HG03342 (cell line): Measurements from ENCODE around the gene SMOC1.

Experiments
- ATAC-seq: cut with Tn5 transposase; IDR thresholded peaks from one replicate; pipeline ENCODE4 v1.9.1; 2021; ENCODE audit warnings: mild to moderate bottlenecking, moderate library complexity; ENCODE audit not compliant: unreplicated experiment

SMOC1 gene

DNA sequence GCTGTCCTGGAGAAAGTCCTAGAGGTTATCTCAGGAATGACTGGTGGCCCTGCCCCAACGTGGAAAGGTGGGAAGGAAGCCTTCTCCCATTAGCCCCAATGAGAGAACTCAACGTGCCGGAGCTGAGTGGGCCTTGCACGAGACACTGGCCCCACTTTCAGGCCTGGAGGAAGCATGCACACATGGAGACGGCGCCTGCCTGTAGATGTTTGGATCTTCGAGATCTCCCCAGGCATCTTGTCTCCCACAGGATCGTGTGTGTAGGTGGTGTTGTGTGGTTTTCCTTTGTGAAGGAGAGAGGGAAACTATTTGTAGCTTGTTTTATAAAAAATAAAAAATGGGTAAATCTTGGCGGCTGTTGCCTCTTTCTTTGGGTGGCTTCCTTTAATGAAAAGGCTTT lies 152.8 kb downstream of the SMOC1 start:
- no peak for ATAC-seq

DNA sequence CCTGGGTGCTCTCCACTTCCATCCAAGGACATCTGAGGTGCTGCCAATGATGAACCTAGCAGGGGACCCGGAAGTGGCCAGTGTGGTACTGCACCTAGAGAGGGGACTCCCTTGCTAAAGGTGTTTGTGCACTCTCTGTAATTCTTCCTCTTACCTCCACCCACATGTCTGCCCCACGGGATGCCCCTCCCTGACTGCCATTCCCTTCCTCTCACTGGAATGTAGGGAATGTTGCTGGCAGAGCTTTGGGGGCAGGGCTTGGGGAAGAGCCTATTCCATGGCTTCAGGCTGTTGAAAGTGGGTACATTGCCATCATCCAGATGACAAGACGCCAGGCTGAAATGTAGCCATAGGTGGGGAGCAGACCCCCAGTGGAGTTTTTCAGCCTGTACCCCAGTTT lies 153.2 kb downstream of the SMOC1 start:
- no peak for ATAC-seq

DNA sequence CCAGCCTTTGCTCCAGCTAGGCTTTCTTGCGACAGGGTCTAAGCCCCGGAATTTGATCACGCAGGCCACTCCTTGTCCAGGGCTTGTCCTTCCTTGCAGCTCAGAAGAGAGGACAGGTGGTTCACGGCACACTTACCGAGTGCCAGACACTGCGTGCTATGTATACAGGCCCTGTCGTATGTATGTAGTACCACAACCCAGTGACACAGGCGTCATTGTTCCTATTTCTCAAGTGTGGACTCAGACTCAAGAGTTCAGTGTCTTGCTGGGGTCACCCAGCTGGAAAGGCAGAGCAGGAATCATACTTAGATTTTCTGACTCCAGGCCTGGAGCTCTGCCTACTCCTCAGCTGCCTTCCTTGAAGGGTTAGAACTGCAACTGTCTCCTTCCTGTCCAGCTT lies 153.9 kb downstream of the SMOC1 start:
- ATAC-seq: no peak

DNA sequence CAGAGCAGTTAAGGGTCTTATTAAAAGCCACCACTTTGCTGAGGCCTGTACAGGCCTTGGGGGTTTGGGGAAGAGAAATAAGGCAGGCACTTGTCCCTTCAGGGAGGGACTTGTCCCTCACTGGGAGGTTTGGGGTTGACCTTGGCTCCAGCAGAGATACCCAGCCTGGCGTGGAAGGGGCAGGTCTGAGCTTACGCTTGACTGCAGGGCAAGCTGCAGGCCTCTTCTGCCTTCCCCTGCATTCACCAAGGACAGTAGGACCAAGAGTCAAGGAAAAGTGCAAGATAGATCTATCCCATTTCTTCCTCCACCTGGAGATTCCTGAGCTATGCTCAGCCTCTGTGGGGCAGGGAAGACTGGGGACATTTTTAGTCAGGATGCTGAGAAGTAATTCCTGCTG lies 154.3 kb downstream of the SMOC1 start:
- ATAC-seq: no peak

DNA sequence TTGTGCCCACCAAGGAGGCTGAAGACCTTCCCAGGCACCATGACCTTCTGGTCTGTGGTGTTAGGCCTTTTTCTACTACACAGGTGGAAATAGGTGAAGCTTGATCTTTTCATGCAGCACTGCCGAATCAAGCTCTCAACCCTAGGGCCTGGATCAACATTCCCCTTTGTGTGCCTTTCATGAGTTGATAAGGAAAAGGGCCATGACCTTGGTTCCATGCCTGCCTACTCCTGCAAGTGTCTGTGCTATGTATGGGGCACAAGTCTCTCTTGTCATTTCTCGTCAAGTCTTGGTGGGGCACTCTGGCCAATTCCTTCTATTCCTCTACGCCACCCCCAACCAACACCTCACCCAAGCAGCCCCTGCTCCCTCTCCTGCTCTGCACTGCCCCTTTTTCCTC lies 155.0 kb downstream of the SMOC1 start:
- no peak for ATAC-seq

DNA sequence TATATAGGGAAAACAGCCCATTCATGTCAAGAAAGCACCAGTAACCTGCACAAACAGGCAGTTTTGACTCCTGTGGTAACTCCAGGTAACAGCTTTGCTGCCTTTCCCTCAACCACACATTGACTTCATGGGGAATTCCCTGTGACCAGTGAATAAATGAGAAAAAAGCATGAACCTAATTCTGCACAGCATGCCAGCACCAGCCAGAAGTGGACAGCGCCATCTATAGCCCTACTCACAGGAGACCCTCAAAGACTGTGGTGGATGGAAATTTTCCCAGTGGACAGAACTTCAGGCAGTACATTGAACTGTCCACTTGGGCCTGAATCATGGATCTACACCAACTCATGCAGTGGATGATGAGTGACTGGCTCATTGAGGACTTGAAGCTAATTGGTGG lies 157.4 kb downstream of the SMOC1 start:
- ATAC-seq: no peak

DNA sequence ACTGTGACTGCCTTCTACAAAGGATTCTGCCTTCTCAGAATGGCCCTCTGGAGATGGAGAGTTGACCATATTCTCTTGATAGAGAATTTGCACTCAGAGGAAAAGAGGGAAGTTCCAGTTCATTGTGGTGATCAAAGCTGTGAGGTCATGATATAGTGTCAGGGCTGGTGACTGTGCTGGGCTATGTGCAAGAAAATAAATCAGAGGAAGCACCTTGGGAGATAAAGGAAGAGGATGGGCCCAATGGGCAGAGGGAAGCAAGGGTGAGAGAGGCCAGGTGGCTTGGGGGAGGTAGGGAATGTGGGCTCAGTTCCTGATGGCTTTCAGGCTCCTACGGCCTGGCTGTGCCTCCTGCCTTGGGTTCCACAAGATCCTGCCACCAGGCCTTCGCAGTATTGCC lies 163.8 kb downstream of the SMOC1 start:
- no peak for ATAC-seq

DNA sequence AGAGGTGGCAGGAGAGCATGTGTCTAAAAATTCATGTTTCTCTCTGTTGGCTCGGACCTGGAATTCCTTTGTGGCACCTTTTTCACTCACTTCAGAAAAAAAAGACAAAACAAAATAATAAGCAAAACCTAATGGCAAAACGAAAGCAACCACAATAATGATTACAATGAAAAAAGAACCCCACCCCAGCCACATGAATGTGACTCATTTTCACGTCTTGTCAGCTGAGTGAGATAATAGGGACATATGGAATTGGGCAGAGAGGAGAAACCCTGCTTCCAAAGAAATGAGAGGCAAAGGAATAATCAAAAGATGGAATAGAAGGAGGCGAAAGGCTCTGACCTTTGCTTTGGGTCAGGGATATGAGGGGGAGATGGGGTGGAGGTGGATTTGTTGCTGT lies 166.1 kb downstream of the SMOC1 start:
- no peak for ATAC-seq

DNA sequence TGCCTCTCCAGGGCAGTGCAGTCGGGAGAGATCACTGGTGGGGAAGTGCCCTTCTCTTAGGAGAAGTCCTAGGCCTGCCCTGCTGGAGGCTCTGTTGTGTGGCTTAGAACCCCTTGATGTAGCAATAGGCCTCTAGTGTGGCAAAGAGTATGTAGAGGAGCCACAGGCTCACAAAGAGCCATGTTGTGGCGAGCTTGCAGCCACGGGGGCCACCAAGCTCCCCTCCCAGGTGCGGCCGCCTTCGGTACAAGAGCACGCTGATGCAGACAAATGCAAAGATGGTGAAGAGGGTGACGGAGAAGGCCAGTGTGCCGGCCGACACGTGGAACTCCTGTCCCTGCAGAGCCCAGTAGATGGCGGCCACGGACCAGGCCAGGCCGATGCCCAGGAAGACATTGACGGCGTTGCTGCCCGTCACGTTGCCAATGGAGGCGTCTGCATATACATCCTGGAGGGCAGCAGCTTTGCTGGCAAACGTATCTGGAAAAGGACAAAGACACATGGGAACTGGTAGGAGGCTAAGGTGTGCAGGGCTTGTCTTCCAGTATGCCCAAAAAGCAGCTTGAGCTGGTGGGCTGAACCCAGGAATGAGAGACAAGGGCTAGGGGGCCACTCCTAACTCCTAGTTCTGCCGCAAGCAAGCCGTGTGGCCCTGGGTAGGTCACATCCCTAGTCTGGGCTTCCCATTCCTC lies 166.8 kb downstream of the SMOC1 start:
- no peak for ATAC-seq

DNA sequence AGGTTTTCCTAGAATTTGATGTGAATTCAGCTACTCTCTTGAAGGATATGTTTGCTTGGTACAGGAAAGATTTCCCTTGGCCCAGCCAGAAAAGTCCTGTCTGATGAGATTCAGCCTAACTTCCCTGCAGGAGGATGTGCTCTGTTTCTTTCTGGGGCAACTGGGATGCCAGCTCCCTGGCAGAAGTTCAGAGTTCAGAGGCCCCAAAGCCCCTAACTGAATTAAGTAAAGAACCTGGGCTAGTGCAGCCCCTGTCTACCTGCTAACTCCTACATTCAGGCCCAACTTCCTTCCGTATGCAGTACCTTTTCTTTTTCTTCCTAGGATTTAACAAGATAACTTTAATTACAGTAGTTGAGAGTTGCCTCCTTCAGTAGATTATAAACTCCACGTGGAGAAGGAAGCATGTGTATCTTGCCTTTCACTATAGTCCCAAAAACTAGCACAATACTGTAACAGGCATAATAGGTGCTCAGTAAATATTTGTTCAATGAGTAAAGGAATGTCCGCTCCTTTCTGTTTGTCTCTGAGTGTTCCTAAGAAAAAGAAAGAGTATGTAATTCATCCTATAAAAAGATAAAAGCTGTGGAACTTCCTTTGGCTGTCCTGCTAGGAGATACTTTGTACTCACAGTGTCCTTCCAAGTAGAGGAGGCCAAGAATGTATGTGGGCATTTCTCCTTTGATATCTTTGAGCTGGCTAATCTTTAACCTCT lies 168.5 kb downstream of the SMOC1 start:
- ATAC-seq: no peak

DNA sequence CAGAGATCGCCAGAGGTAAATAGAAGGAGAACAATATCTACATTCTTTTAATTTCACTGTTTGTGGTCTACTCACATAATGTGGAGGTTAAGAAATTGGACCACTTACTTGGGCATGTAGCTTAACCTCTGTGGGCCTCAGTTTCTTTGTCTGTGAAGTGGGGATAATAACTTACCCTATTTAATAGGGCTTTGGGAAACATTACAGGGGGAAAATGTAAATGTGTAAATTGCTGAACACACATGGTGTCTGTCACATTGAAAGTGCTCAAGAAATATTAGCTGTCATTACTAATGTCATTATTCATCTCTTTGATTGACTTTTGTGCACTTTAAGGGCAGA lies 169.1 kb downstream of the SMOC1 start:
- ATAC-seq: no peak

DNA sequence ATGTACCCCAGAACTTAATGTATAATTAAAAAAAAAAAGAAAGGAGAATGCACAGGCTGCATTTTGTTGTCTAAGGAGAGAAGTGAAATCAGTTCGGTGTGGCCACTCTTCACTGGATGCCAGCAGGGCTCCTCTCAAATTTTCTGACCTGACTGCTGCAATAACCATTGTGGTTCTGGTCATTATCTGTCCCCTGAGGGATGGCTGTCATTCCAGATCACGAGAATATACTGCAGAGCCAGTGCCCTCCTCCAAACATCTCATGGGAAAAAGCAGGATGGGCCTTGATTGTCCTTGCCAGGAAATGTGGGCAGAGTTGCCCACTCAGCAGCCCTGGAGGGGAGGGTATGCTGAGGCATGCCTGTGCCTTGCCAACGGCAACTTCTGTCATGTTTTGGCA lies 170.4 kb downstream of the SMOC1 start:
- ATAC-seq: no peak

DNA sequence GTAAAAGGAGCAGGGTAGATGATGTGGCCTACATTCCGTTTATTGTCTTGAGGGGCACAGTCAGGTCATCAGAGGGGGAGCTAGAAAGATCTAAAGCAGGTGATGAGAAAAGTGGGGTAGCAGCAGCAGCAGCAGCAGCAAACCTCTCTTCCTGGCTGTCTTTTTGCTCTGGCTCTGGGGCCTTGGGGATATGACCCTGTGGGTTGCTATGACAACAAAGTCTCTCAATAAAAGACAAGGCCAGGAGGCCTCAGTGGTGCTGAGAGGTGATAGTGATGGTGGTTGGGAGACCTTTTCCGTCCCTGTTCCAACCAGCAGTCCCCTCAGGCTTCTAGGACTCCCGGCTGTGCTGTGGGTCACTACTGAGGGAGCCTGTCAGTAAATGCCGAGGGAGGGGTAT lies 170.9 kb downstream of the SMOC1 start:
- no peak for ATAC-seq

DNA sequence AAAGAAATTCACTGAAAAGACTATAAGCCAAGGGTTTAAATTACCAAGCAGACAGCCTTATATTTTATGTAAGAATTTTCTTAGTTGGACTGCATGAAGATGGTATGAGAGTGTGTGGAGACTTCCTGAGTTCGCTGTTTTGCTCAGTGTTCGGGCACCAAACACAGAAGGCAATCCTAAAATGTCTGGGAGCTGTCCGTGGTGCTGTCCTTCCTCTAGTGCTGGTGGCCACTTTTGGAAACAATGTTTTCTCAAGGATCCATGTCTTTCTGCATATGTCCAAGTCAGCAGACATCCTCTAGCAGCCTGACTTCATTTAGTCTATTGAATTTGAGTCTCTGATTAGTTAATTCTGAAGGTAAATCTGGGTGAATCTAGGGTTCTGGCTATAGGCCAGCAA lies 173.8 kb downstream of the SMOC1 start:
- no peak for ATAC-seq

DNA sequence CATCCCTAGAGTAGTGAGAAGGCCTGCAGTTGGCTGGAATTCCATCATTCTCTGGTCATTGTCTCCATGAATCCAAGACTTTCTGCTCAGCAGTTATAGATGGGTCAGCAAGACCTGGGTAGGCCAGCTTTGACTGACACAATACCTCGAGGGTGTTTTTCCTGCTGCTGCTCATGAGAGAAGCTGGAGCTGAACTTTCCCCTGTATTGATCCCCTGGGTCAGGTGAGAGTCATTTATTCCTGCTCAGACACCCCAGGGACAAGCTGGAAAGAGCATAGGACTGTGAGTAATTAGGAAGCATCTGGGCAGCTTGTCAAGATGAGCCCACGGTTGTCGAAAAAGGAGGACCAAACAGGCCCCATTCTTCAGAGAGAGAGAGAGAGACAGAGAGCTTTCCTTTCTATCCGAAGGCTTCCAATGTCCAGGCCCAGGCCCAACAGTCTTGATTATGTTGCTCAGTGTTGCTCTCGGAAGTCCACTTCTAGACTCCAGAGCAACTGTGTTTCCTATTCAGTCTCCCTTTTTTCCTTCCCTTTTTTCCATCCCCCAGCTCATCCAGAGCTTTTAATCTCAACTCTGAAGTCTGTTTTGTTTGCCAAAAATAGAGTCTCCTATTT lies 178.4 kb downstream of the SMOC1 start:
- ATAC-seq: no peak

DNA sequence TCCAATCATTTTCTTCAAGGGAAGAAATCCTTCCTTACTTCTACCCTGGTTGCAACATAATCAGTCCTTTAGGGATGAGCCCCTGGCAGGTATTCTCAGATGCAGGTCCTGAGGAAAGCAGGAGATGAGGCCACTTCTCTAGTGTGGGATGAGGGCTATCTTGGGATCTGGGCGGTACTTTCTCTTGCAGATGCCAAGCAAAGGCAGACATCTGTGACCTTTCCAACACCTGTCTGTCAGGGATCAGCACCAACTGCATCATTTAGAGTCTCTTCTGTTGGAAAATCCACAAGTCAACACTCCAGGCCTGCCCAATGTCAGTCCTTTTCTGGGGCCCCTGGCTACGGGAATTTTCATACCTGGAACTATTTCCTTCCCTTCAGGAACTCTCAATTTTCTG lies 180.3 kb downstream of the SMOC1 start:
- ATAC-seq: no peak

DNA sequence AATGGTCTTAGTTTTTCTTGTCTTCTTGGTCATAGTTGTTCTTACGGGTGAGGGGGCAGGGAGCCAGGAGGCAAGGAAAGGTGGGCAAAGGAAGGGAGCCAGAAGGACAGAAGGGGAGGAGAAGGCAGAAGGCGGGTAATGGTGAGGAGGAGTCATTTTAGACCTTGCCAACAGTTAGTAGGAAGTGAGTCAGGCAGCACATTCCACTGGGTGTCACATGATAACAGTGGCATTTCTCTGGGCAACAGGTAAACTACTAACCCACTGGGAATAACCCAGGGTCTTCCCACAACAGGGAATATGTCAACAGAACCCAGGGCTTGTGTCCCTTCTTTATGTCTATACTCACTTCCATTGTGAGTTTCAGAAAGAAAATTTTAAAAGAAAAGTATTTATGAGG lies 181.9 kb downstream of the SMOC1 start:
- no peak for ATAC-seq

DNA sequence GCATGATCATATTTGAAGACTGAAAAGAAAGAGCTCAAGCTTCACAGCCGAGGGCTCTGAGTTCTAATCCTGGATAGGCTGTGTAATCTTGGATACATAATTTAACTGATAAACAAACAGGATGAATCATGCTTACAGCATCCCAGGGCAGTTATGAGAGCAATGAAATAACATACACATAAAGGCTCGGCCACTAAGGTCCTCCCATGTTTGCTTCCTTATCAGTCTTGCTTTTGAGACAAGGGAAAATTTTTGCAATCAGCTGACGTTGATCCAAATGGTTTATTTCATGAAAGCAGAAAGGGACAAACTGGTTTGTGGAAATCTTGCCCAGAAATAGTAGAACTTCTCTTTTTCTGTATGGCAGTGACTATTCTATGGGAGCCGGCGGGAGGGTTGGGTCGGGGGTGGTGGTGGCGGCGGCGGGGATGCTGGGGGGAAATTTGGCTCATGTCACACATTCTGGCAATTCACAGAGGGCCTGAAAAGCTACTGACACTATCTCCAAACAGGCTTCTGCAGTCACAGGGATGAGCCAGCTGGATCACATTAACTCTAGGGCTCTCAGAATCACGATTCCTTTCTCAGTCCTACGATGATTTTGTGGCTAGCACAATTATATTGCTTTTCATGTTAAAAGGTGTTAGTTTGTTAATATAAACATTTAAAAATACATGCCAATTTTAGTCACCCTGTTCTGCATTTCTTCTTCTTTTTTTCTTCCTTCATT lies 185.1 kb downstream of the SMOC1 start:
- ATAC-seq: no peak

DNA sequence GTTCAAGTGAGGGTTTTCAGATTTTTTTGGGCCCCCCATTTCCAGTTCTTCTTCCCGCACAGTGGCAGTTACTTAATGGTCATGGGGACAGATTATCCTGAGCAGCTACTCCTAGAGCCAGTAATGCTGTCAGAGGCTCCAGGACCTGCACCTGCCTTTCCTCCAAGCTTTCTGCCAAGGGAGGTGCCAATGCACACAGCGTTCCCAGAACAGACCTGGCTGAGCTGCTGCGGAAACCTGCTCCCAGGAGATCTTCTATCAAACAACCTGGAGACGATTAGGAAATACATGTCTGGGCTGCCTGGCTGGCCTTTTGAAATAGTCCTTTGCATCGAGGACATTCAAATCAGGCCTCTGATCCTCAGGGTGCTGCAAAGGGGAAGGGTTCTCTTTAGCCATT lies 188.6 kb downstream of the SMOC1 start:
- no peak for ATAC-seq

DNA sequence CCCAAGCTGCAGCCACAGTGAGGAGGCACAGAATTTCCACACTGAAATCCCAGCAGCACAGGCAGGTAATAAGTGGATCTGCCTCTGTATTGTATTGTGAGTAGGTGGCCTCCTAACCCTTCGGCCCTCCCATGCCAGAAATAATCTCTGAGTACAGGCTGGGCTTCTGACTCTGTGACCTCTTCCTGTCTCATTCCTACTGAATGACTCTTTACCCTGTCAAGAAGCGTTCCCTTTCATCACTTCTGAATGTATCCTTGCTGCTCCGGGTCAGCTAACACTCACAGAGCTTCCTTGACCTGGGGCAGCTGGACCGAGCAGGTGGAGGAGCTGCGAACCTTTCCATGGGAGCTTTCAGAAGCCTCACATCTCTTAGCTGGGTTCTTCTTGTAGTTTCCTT lies 190.0 kb downstream of the SMOC1 start:
- ATAC-seq: no peak

DNA sequence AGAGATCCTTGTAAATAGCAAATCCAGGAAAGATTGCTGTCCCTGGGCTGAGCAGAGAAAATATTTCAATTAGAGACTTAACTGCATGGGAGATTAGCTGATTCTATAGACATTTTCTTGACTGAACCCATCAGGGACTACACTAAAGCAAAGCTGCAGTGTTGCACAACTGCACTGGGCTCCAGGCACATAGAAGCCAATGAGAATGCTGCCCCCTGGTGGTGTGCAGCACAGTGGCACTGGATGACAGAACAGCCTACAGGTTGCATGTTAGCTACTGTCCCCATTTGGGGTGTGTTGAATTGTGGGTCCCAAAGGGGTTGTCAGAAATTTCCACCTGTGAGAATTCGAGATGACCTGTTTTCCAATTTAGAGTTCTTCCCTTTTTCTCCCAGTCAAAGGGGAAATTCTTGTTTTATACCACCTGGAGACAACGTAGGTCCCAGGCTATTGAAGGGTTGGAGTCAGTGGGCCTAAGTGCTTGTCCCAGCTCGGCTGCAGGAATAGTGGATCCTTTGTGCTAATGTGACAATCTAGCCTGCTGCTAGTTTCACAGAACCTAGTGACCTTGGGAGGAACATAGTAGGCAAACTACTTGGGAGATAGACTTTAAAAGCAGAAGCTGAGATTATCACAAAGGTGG lies 194.8 kb downstream of the SMOC1 start:
- no peak for ATAC-seq
